Small intestine (tissue), 7 donors: ENCODE data around the gene UBQLN4. TPM values are rescaled to one million over a fixed set of nuclear protein-coding genes. Genes with fewer than 3 reads are reported as not detected.

ENCODE experiments used
- DNase-seq, 2 donors: peaks; one replicate each; pipeline versions ENCODE4 v3.0.0 to v3.0.0-alpha.2; 2013
- FAIRE-seq: peaks from 2 replicates; lab custom pipeline; 2012; peaks lifted over from hg19 to GRCh38; lab: Jason Lieb, UNC
- H3K27ac ChIP-seq, 3 donors: one replicate each; pipeline ENCODE4 v1.5.1; 2013; ENCODE audit warnings: low read length in 2 of 3, mild to moderate bottlenecking in 2 of 3, control low read depth in 1 of 3, inconsistent platforms in 1 of 3, low read depth in 1 of 3, moderate library complexity in 1 of 3
- H3K27me3 ChIP-seq, 3 donors: one replicate each; pipeline ENCODE4 v1.6.1; 2013; ENCODE audit warnings: low read length in 3 of 3, inconsistent platforms in 1 of 3; ENCODE audit not compliant: control insufficient read depth in 3 of 3, insufficient read depth in 3 of 3
- H3K36me3 ChIP-seq, 3 donors: one replicate each; pipeline ENCODE4 v1.6.1; 2013; ENCODE audit warnings: low read length in 3 of 3, inconsistent platforms in 1 of 3, low read depth in 1 of 3, mild to moderate bottlenecking in 1 of 3, moderate library complexity in 1 of 3; ENCODE audit not compliant: control insufficient read depth in 3 of 3, insufficient read depth in 2 of 3
- H3K4me1 ChIP-seq, 3 donors: one replicate each; pipeline ENCODE4 v1.6.1; 2013; ENCODE audit warnings: low read length in 2 of 3, inconsistent platforms in 1 of 3, low read depth in 1 of 3, mild to moderate bottlenecking in 1 of 3, moderate library complexity in 1 of 3; ENCODE audit not compliant: control insufficient read depth in 3 of 3, insufficient read depth in 2 of 3
- H3K4me3 ChIP-seq, 3 donors: one replicate each; pipeline ENCODE4 v1.5.1; 2013; ENCODE audit warnings: low read length in 3 of 3, control low read depth in 1 of 3, inconsistent platforms in 1 of 3, low read depth in 1 of 3, mild to moderate bottlenecking in 1 of 3, moderate library complexity in 1 of 3
- H3K9me3 ChIP-seq, 2 donors: one replicate each; pipeline ENCODE4 v1.6.1; 2013; ENCODE audit warnings: low read depth in 1 of 2, low read length in 1 of 2; ENCODE audit not compliant: control insufficient read depth in 2 of 2, insufficient read depth in 1 of 2
- WGBS, 3 donors: extraction: QIAGEN DNeasy Blood & Tissue Kit; methylation state at CpG; one replicate each; pipeline ENCODE4 v1.1.7; 2013; 5-methylcytosine and 5-hydroxymethylcytosine counted together
- polyA plus RNA-seq, 4 donors: library from polyadenylated mRNA; stranded (reverse) in 3 of 4; unstranded in 1 of 4; fragments of 200-250 nt in 3 of 4; fragments of 120-200 nt in 1 of 4; gene quantifications; one replicate each; pipeline versions ENCODE4 v1.2.1 to v1.2.3, GENCODE V29; 2013
- donor health status: healthy with polysubstance abuse.
- donor health status: control.
- donor health status: control.
- donor health status: Bipolar disorder and iron deficiency.
- donor health status: healthy.

Gene UBQLN4
- polyA plus RNA-seq, 4 donors, result 14.1 to 37.1 (median 20.4) TPM

- peaks cover 0 to 7% (median 0%) of the 10 kb centered on the region in 3 donors for H3K4me1 ChIP-seq
- DNase-seq (no peak), FAIRE-seq (no peak)
- H3K27ac ChIP-seq, result no peak overlapping the region
- WGBS, 3 donors, result 60 to 67% (median 62%) methylated on average over 7 of the region's 7 CpGs
- no peaks in the 10 kb centered on the region for H3K9me3 ChIP-seq
- no peak overlapping the region for H3K4me3 ChIP-seq
- peaks cover 0 to 5% (median 0%) of the 10 kb centered on the region in 3 donors for H3K36me3 ChIP-seq
- H3K27me3 ChIP-seq, result no peaks in the 10 kb centered on the region
Observed at GRCh38 chr1:156083800-156084790, 30.5 kb upstream of the UBQLN4 start.

DNA sequence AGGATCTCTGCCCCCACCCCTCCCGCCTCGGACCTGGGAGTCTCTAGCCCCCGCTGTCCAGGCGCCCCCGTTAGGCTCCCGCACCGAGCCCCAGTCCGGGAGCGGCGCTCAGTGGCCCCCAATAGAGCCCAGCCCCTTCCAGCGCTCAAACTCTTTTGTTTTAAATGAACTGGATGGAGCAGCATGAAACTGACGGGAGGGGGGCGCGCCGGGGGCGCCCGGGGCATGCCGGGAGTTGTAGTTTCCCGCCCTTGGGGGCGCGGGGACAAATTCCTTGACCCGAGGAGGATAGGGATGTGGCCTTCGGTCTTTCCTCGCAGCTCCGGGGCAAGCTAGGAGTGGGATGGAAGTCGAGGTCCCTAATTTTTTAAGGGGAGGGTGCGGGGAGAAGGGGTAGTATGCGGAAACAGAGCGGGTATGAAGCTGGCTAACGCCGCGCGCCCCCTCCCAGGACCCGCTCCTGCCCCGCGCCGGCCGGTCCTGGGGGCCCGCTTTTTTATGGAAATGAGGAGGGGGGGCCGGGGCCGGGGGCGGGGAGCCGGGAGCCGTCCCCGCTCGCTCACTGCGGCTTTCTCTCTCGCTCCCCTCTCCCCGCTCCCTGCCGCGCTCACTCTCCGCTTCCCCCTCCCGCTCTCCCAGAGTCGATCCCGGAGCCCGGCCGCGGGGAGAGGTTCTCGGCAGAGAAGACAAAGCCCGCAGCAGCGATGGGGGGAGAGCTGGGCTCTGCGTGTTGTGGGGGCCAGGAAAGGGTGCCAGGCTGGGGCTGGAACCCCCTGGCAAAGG, 28.9 kb upstream of the UBQLN4 start, which contains the start of gene MEX3A:
Gene MEX3A, minus strand, starts transcription at position 157 of the 783 bp plus-strand sequence. CDS start 467 bp downstream, outside the sequence.
- peak within 1 kb of the TSS in 2 of 3 donors; percentile 24 to 78 for H3K27ac ChIP-seq

GRCh38 chr1:156081917-156082308, 28.3 kb upstream of the UBQLN4 start:
- WGBS, 3 donors, result 0% methylated on average over 3 to 10 of the region's 10 CpGs
- H3K4me3 ChIP-seq, result peak overlapping the region; percentile 64 to 81 (median 72)
- H3K4me1 ChIP-seq, result peaks cover 0 to 12% (median 0%) of the 10 kb centered on the region in 3 donors
- H3K36me3 ChIP-seq, result peaks cover 0 to 11% (median 0%) of the 10 kb centered on the region in 3 donors
- H3K27me3 ChIP-seq, result no peaks in the 10 kb centered on the region
- H3K9me3 ChIP-seq, result no peaks in the 10 kb centered on the region
- peak in 1 of 2 donors; percentile 36 for DNase-seq
- no peak for FAIRE-seq
- peak overlapping the region in 1 of 3 donors; percentile 78 for H3K27ac ChIP-seq

More for the DNA sequence above, 28.9 kb upstream of the UBQLN4 start, which contains the start of gene MEX3A:
- Histone ChIP-seq H3K4me3 (peak within 1 kb of the TSS; percentile 64 to 81 (median 72)), H3K27me3 (no peaks in the 10 kb centered on the region), H3K4me1 (peaks cover 0 to 7% (median 0%) of the 10 kb centered on the region in 3 donors), H3K9me3 (no peaks in the 10 kb centered on the region), H3K36me3 (peaks cover 0 to 6% (median 0%) of the 10 kb centered on the region in 3 donors)
- WGBS, 3 donors, result 0 to 1% (median 0%) methylated on average over 38 to 62 of the region's 62 CpGs
- DNase-seq (peak; percentile 69 to 91), FAIRE-seq (no peak)

DNA sequence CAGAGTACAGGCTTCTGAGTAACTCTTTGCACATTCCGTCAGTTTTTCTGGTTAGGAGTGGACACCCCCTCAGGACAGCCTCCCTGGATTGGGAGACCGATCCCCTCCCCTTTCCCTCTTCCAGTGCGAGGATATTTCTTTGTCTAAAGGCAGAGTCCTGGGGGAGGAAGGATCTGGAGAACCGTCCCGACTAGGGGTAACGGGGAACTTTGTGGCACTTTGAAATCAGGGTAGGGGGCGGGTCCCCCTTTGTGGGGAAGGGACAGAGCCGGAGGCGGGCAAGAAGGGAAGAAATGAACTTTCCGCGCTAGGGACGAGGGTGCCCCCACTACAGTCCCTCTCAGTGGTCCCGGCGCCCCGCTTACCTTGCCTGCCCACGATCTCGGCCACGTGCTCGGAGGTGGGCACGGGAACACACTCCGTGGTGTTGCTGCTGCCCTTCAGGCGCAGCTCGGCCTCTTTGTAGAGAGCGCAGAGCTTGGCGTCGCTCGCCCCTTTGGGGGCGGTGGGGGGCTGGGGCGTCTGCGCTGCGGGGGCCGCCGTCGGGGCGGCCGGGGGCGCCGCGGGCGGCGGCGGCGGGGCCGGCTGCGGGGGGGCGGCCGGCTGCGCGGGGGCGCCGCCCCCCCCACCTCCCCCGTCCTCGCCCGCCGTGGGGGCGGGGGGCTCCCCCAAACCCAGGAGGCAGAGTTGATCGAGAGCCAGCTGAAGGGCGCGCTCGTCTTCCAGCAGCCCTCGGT, 27.8 kb upstream of the UBQLN4 start:
- Histone ChIP-seq H3K27ac (peak overlapping the region in 1 of 3 donors; percentile 78), H3K4me3 (peak overlapping the region in 2 of 3 donors; percentile 64 to 81), H3K4me1 (peaks cover 0 to 13% (median 0%) of the 10 kb centered on the region in 3 donors), H3K9me3 (no peaks in the 10 kb centered on the region), H3K27me3 (no peaks in the 10 kb centered on the region), H3K36me3 (peaks cover 0 to 13% (median 0%) of the 10 kb centered on the region in 3 donors)
- DNase-seq (peak in 1 of 2 donors; percentile 48), FAIRE-seq (no peak)
- WGBS, 3 donors, result 5 to 11% (median 6%) methylated on average over 33 to 57 of the region's 61 CpGs

DNA sequence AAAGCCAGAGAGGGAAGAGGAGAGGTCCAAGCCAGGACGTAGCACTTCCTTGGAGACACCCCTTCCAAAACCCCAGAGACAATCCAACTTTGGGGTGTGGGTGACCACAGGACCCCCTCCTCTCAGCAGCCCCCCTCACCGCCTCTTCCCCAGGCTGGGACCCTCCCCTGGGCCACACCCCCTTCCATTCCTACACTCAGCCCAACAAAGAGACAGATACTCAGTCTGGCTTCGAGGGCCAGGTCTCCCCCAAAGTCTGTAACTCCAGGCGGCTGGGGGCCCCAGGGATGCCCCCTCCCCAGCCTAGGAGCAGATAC, 27.2 kb upstream of the UBQLN4 start:
- Histone ChIP-seq H3K4me1 (peaks cover 0 to 19% (median 0%) of the 10 kb centered on the region in 3 donors), H3K36me3 (peaks cover 0 to 18% (median 0%) of the 10 kb centered on the region in 3 donors), H3K27me3 (no peaks in the 10 kb centered on the region), H3K9me3 (no peaks in the 10 kb centered on the region), H3K4me3 (peak overlapping the region in 1 of 3 donors; percentile 64), H3K27ac (peak overlapping the region in 1 of 3 donors; percentile 31)
- no peak for DNase-seq
- 37 to 50% (median 50%) methylated on average over 4 of the region's 4 CpGs for WGBS, 3 donors
- FAIRE-seq, result no peak

GRCh38 chr1:156080241-156080862, 26.8 kb upstream of the UBQLN4 start:
- Histone ChIP-seq H3K4me3 (peak overlapping the region in 1 of 3 donors; percentile 64), H3K9me3 (no peaks in the 10 kb centered on the region), H3K27ac (peak overlapping the region in 1 of 3 donors; percentile 31), H3K4me1 (peaks cover 0 to 20% (median 0%) of the 10 kb centered on the region in 3 donors), H3K27me3 (no peaks in the 10 kb centered on the region), H3K36me3 (peaks cover 0 to 18% (median 0%) of the 10 kb centered on the region in 3 donors)
- peak in 1 of 2 donors; percentile 10 for DNase-seq
- FAIRE-seq, result no peak
- whole genome bisulfite sequencing, 3 donors, result 59 to 66% (median 63%) methylated on average over 6 to 8 of the region's 8 CpGs

- Histone ChIP-seq H3K36me3 (peaks cover 0 to 20% (median 0%) of the 10 kb centered on the region in 3 donors), H3K4me3 (peak overlapping the region in 1 of 3 donors; percentile 64), H3K27me3 (no peaks in the 10 kb centered on the region), H3K9me3 (no peaks in the 10 kb centered on the region), H3K27ac (no peak overlapping the region), H3K4me1 (peaks cover 0 to 21% (median 0%) of the 10 kb centered on the region in 3 donors)
- no peak for DNase-seq
- FAIRE-seq, result no peak
- WGBS, 3 donors, result 87 to 92% (median 90%) methylated on average over 5 of the region's 5 CpGs
Observed at GRCh38 chr1:156079762-156080161, 26.2 kb upstream of the UBQLN4 start.
